ENCODE results near the gene STK10.

STK10 gene

DNA sequence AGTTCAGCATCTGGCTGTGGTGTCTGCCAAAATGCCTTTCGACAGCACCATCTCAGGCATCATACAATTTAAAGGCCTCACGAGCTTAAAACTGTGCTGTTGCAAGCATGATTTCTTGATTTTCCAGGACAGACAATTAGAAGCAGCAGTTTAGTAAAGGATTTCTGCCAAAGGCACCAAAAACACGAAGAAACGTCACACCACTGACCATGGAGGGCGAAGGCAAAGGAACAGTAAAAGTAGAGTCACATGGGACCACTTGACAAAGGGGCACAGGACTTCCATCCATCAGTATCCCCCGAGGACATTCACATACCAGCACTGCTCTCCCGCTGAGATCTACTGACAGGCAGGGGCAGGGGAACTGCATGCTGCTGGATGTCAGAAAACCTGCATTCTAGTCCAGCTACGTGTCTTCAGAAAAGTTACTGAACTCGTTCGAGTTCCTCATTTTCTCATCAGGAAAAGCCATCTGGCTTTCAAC lies 111.2 kb downstream of the STK10 start:
- peak; percentile 52 for DNase-seq
- in situ Hi-C loops (cut with MboI; ENCODE audit: low pct_unique_long_range_greater_than_20kb, low sequenced_read_pairs), result no loop called here

DNA sequence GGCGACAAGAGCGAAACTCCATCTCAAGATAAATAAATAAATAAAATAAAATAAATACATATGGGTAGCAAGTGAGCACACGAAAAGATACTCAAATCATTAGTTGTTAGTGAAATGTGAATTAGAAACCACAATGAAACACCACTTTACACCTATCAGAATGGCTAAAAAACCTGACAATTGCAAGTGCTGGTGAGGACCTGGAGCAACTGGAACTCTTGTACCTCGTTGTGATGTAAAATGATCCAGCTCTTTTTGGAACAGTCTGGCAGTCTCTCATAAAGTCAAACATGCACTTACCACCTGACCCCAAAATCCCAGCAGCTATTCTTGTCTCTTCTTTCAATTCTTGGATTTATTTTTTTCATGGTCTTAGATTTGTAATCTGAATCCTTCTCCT lies 112.4 kb downstream of the STK10 start:
- no peak for DNase-seq
- in situ Hi-C loops (cut with MboI; ENCODE audit: low pct_unique_long_range_greater_than_20kb, low sequenced_read_pairs), result no loop called here

DNA sequence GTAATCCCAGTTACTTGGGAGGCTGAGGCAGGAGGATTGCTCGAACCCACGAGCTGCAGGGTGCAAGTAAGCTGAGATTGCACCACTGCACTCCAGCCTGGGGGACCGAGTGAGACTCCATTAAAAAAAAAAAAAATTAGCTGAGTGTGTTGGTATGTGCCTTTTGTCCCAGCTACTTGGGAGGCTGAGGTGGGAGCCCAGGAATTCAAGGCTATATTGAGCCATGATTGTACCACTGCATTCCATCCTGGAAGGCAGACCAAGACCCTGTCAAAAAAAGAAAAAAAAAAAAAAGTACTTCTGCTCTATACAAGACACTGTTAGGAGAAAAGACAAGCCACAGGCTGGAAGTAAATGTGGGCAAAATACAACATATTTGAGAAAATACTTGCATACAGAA lies 113.1 kb downstream of the STK10 start:
- in situ Hi-C loops (cut with MboI; ENCODE audit: low pct_unique_long_range_greater_than_20kb, low sequenced_read_pairs), result loop anchor here (25.0 kb wide), 1 partner anchor 638 kb away; no protein-coding TSS in a partner anchor
- no peak for DNase-seq

DNA sequence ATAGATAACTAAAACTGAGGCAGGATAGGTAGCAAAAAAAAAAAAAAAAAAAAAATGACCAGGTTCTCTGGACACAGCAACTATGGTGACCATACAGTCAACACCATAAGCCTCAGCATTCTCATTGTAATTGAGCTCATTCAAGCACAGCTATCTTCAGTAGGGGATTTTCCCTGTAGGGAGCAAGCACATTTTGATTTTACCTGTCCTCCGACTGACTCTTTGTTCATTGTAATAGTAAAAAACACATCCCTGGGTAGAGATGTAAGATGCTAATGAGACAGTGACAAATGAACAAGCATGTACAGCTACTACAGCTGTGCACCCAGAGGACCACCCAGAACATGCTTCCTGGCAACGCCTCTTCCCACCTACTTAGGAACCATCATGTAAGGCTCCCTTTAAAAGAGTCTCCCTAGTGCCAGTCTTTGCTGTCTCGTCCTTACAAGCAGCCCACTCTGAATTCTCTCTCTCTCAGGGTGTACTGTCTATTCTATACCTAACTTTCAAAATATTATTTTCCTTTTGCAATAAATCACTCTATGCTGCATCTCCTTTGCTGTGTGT lies 116.6 kb downstream of the STK10 start:
- DNase-seq, result no peak
- in situ Hi-C loops (cut with MboI; ENCODE audit: low pct_unique_long_range_greater_than_20kb, low sequenced_read_pairs), result loop anchor here (25.0 kb wide), 1 partner anchor 634 kb away; no protein-coding TSS in a partner anchor

DNA sequence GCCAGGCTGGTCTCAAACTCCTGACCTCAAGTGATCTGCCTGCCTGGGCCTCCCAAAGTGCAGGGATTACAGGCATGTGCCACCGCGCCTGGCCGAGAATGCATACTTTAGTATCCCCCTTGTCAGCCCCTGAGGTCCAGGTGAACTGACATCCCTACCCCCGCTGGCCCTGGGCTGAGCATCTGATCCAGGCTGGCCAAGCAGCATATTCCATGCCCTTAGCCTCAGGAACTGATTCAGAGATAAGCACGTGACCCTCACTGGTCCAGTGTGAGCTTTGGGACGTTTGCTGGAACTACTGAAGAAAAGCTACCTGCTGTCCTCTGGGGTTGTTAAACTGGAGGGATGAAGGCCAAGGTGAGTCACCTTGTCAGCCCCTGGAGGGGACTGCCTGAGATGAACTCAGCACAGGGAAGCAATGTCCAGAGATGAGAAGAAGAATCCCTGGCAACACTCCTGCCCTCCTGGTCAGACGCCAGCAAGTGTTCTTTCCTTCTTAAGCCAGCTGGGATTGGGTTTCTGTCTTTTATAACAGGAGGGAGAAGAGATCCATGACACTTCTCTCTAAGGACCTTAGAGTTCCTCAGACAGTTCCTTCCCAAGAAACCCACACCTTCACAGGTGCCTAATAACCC lies 122.5 kb downstream of the STK10 start:
- DNase-seq, result no peak
- in situ Hi-C loops (cut with MboI; ENCODE audit: low pct_unique_long_range_greater_than_20kb, low sequenced_read_pairs), result loop anchor here (25.0 kb wide), 1 partner anchor 628 kb away; no protein-coding TSS in a partner anchor

DNA sequence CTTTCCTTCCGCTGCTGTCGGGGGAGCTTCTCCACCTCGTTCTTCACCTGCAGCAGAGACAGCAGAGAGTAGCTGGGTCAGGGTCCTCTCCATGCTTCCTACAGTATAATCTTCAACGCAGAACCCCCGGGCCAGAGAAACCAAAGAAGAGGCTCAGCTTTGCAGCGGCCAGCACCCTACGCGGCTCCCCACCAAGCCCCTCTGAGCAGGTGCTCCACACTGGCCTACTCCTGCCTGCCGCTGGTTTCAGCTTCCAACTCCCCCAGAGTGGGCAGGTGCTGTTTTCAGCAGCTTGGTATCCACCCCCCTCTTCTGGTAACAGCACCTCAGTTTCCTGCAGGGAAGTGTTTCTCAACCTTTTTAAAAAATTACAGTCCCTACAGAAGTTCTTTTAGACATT lies 123.3 kb downstream of the STK10 start:
- in situ Hi-C loops (cut with MboI; ENCODE audit: low pct_unique_long_range_greater_than_20kb, low sequenced_read_pairs), result loop anchor here (25.0 kb wide), 1 partner anchor 627 kb away; no protein-coding TSS in a partner anchor
- DNase-seq, result no peak

DNA sequence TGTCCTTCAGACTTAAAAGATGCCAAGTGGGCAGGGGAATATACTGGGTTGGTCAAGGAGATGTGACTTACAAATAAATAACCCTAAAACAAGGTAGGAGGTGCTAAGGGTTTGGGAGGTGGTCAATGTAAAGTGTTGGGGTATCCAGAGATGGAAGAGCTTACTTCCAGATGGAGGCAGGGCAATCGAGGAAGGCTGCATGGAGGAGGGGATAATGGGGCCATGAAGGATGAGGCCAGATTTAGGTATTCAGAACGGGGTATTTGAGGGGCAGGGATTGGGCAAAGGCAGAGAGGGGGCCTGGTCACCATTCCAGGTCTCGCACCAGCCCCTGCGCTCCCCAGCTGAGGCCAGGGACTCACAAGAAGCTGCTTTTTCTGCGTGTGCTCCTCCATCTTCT lies 123.7 kb downstream of the STK10 start:
- in situ Hi-C loops (cut with MboI; ENCODE audit: low pct_unique_long_range_greater_than_20kb, low sequenced_read_pairs), result loop anchor here (25.0 kb wide), 1 partner anchor 627 kb away; no protein-coding TSS in a partner anchor
- DNase-seq, result no peak

DNA sequence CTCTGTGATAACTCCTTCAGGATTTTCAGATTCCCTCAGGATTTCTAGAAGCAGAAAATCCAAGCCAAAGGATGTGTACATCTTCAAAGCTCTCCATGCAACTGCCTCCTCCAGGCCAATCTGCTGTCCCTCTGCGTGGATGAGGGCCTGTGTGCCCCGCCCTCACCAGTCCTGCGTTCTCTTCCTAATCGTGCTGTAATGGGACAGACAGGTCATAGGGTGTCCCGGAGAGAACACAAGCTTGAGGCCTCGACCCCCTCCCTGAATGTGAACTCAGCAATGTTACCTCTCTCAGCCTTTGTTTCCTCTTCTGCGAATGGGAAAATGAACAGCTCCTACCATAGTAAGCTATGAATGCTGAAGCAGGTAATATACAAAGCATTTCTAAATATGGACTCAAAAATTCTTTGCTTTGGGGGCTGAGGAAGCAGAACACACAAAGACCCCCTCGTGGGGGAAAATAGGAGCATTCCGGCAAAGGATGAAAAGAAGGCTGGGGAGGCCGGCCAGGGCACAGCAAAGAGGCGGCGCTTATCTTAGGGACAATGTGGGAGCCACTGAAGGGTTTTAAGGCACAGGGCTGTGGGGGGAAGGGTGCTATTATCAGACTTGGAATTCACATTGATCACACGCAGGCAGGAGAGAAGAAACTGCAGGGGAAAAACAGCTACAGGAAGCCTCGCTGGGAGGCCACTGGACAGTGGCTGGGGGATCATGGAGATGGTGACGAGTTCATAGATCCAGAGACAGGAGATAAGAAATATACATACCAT lies 124.4 kb downstream of the STK10 start:
- in situ Hi-C loops (cut with MboI; ENCODE audit: low pct_unique_long_range_greater_than_20kb, low sequenced_read_pairs), result loop anchor here (25.0 kb wide), 1 partner anchor 626 kb away; no protein-coding TSS in a partner anchor
- DNase-seq, result no peak

DNA sequence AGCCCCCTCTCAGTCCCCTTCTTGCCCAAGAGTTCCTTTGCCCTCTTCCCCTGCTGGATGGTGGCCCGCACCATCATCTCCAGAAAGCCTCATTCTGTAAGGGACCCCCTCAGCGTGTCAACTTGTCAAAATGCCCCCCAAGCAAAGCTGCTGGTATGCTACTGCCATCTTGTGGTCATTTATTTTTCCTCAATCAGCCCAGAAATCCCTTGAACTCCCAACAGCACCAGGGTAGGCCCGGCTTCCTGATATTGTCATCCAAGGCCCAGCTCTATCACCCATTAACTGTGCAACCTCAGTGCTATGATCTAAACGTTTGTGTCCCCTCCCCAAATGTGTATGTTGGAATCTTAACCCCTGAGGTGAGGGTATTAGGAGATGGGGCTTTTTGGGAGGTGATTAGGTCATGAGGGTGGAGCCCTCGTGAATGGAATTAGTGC lies 128.3 kb downstream of the STK10 start:
- in situ Hi-C loops (cut with MboI; ENCODE audit: low pct_unique_long_range_greater_than_20kb, low sequenced_read_pairs), result loop anchor here (25.0 kb wide), 1 partner anchor 622 kb away; no protein-coding TSS in a partner anchor
- peak; percentile 32 for DNase-seq

DNA sequence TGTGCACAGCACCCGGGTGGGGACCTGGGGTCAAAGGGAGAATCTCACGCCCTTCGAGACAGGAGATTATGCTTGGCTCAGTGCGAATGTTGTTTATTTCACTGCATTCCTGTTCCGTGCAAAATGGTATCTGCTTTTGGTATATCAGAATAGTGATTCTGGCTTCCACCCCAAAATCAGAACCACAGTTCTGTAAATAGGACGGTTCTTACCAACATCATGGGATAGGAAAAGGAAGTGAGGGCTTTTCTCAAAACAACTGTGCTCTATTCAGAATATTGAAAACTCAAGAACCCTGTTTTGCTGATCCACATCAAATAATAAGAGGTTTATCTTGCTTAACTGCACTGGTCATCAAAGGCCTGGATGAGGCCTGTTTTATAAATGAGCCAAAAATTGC lies 129.9 kb downstream of the STK10 start:
- no peak for DNase-seq
- in situ Hi-C loops (cut with MboI; ENCODE audit: low pct_unique_long_range_greater_than_20kb, low sequenced_read_pairs), result loop anchor here (25.0 kb wide), 1 partner anchor 621 kb away; no protein-coding TSS in a partner anchor

DNA sequence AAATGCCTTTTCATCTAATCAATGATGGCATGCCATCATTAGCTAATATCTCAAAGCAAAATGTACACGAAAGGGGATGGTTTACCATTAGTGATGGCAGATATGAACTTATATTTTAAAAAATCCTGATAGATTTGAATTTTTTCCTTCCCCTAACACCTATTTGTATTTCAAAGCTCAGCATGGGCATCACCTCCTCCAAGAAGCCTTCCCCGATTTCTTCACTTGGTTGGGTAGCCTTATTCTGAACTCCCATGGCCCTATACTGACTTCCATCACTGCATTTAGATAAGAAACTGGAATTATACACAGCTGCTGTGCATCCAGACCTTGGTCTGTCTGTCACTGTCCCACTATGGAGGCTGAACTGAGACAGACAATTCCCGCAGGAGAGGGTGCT lies 132.0 kb downstream of the STK10 start:
- no peak for DNase-seq
- in situ Hi-C loops (cut with MboI; ENCODE audit: low pct_unique_long_range_greater_than_20kb, low sequenced_read_pairs), result loop anchor here (25.0 kb wide), 1 partner anchor 619 kb away; no protein-coding TSS in a partner anchor

DNA sequence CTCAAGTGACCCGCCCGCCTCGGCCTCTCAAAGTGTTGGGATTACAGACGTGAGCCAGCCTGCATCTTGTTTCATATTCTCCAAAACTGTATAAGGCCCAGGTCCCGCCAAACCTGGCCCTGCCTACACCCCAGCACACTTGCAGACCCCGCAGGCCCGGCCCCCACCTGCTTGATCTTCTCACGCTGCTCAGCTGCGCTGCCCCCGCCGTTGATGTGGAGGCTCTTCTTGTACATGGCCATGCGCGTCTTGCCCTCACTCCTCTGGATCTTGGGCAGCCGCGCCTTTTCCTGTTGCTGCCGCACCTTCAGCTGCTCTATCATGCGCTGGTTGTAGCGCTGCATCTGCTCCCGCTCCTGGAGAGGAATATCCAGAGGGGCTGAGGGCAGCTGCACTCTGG lies 132.6 kb downstream of the STK10 start:
- no peak for DNase-seq
- in situ Hi-C loops (cut with MboI; ENCODE audit: low pct_unique_long_range_greater_than_20kb, low sequenced_read_pairs), result loop anchor here (25.0 kb wide), 1 partner anchor 618 kb away; no protein-coding TSS in a partner anchor

DNA sequence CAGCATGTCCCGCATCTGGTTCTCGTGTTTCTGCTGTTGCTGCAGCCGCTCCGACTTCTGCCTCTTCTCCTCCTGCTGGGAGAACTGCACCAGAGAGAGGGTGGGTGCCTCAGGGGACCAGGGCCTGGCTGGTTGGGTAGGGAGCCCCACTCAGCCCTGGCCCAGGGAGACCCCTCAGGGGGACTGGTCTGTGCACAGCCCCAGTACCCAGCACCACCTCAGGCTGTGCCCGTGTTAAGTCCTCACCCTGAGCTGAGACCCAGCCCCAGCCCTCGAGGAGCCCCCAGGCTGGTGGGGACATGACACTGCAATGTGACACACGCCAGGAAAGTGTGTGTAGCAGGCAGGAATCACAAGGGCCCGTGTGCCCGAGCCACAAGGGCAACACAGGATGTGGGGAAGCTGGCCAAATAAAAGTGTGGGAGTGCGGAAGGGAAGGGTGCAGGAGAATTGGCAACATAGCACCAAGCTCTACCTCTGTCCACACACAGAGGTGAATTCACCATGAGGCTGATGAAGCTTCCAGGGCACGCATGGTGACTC lies 133.3 kb downstream of the STK10 start:
- in situ Hi-C loops (cut with MboI; ENCODE audit: low pct_unique_long_range_greater_than_20kb, low sequenced_read_pairs), result loop anchor here (25.0 kb wide), 1 partner anchor 617 kb away; no protein-coding TSS in a partner anchor
- no peak for DNase-seq

DNA sequence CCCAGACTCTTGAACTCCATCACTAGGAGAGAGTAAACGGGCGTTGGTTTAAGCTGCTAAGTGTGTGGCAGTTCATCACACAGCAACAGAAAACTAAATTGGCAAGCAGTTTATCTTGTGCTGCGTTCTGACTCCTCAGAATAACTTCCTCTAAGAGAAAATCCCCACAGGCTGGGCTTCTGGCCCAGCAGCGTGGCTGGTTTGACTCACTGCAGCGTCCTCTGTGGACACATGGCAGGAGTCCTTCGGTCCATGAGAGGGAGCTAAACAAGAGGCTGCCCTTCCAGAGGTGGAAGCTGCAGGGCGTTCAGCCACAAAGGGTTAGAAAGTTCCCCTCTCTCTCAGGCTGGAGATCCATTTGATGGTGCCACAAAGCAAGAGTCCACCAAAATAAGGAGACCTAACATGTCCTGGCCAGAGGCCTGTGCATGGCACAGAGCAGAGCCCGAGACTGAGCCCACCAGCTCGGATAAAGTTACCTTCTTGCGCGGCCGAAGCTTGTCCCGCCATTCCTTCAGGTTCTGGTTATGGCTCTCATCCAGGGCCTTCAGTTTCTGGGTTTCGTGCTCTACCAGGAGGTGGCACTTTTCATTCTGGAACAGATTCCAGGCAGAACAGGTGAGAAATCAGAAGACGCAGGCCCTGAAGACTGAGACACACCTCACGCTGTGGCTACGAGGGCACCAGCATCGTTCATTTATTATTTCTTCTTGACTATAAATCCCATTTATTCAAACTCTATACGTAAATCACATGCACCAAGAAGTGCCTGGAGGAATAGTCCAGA lies 135.4 kb downstream of the STK10 start:
- no peak for DNase-seq
- in situ Hi-C loops (cut with MboI; ENCODE audit: low pct_unique_long_range_greater_than_20kb, low sequenced_read_pairs), result loop anchor here (25.0 kb wide), 1 partner anchor 615 kb away; no protein-coding TSS in a partner anchor

DNA sequence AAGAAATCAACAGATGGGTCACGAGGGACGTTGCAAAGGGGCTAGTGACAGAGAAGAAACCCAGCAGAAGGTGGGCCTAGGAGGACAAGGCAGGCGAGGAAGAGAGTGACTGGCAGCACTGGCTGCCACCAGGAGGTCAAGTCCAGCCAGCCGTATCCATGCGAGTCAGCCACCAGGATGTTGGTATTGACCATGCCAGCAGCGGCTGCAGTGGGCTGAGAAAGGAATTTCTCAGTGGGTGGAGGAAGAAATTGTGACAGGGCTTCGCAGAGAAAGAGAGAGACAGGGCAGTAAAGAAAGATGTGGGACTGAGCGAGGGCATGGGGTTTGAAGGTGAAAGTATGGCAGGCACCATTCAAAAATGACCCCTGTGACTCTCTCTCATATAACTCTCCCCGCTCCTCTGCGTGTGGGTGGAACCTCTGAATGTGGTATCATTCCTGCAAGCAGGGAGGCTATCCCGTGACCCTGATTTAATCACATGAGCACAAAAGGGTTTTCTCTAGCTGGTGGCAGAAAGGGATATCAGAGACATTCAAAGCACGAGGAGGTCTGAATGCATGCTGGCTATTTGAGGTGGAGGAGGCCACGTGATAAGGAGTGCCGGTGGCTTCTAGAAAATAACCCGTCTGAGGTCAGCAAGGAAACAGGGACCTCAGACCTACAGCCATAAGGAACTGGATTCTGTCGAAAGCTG lies 136.2 kb downstream of the STK10 start:
- no peak for DNase-seq
- in situ Hi-C loops (cut with MboI; ENCODE audit: low pct_unique_long_range_greater_than_20kb, low sequenced_read_pairs), result loop anchor here (25.0 kb wide), 1 partner anchor 614 kb away; no protein-coding TSS in a partner anchor

DNA sequence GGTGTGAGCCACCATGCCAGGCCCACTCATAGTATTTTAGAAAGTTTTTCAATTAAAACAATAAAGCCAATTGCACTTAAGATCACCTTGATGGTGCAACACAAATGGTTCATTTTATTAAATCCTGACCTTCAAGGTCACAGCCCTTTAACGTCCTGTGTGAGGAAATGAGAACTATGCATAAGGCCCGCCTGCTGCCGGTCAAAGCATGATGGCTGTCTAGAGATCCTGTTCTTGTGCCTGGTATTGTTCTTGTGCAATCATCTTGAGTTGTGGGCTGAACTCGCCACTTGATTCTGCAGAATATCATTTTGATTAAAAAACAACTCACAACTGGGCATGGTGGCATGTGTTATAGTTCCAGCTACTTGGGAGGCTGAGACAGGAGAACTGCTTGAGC lies 137.9 kb downstream of the STK10 start:
- in situ Hi-C loops (cut with MboI; ENCODE audit: low pct_unique_long_range_greater_than_20kb, low sequenced_read_pairs), result loop anchor here (25.0 kb wide), 1 partner anchor 613 kb away; no protein-coding TSS in a partner anchor
- no peak for DNase-seq

DNA sequence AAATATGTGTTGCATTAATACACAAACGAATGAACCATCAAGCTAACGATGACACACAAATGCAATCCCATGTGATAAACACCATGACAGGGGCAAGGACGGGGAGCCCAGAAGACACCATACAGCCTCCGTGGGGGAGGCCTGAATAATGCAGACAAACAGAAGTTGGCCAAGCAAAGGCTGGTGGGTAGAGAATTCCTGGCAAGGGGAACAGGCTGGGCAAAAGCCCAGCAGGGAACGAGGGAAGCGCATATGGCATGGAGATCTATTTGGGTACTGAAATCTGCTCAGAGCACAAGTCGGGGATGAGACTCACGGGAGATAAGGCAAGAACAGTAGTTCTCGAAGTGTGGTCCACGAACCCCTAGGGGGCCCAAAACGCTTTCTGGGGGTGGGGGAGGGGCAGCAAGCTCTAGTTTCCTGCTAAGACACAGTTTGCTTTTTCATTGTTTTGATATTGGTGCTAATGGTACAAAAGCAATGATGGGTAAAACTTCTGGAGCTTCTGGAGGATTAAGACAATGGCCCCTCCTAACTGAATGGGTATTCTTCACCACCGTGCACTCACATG lies 138.7 kb downstream of the STK10 start:
- in situ Hi-C loops (cut with MboI; ENCODE audit: low pct_unique_long_range_greater_than_20kb, low sequenced_read_pairs), result no loop called here

More for the DNA sequence above, 138.7 kb downstream of the STK10 start:
- DNase-seq, result no peak
